GM04503 (cell line): Measurements from ENCODE around the gene ULK1.

Source experiments
- DNase-seq: peaks from one replicate; pipeline ENCODE4 v3.0.0-alpha.2; 2012; ENCODE audit warnings: low read depth

The ULK1 gene

GRCh38 chr12:131892711-131893604, 1.5 kb upstream of the ULK1 start:
- DNase-seq, result no peak

DNA sequence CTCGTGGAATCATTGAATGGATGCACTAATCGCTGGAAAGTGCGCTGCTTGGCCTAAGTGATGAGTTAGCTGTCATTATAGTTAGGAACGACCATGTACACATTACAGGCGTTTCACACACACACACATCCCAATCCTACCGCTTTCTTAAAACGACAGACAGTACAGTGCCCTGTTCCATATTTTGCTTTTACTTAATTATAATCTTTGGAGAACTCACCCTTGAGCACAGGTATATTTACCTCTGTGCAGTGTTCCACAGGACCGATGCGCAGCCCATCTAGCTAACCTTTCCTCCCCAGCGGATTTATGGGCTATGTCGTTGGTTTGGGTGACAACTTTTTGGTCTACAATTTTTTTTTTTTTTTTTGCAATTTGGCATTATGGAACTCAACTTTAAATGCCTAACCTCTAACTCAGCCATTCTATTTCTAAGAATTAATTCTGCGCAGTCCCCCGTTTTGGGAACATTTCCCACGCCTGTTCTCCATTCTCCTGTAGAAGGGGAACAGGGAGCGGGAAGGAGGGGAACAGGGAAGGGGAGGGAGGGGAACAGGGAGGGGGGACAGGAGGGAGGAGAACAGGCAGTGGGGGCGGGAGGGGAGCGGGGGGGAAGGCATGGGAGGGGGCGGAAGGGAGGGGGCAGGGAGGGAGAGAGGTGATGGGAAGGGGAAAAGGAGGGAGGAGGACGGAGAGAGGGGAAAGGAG, 663 bp upstream of the ULK1 start:
- DNase-seq, result no peak

- DNase-seq, result no peak
Observed at GRCh38 chr12:131894981-131895639, 688 bp downstream of the ULK1 start.

- DNase-seq, result no peak
Observed at GRCh38 chr12:131895640-131896079, 1.2 kb downstream of the ULK1 start.

DNA sequence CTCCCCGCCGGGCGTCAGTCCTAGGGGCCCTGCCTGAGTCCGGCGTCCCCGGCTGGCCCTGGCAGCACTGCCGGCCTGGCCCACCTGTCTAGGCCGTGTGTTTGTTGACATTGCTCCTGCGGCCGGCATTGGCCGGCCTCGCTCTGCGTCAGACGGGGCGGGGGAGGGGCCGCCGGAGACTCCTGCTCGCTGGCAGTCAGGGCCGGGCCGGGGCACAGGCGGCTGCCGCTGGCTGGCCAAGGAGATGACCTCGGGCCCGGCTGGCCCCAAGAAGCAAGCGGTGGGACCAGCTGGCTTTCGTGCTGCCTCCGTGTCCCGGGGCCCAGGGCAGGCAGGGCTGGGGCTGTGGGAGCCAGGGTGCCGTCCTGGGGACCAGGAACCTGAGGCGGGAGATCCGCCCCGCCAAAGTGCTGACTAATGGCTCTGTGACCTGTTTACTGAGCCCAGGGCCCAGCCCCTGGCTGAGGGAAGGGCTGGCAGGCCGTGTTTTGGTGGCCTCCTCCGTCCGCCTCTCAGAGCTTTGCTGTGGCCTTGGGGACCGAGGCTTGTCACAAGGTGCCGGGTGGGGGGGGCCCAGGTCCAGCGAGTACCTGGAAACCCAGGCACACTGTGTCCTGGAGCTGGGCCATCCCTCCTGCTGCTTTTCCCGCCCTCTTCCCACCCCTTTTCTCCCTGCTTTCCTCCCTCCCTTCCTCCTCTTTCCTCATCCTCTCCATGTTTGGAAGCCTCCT, 1.8 kb downstream of the ULK1 start:
- peak; percentile 71 for DNase-seq

- DNase-seq, result no peak
Observed at GRCh38 chr12:131896811-131897270, 2.4 kb downstream of the ULK1 start.

- no peak for DNase-seq
Observed at GRCh38 chr12:131897276-131897675, 2.9 kb downstream of the ULK1 start.

GRCh38 chr12:131897875-131898274, 3.5 kb downstream of the ULK1 start:
- DNase-seq, result no peak

DNA sequence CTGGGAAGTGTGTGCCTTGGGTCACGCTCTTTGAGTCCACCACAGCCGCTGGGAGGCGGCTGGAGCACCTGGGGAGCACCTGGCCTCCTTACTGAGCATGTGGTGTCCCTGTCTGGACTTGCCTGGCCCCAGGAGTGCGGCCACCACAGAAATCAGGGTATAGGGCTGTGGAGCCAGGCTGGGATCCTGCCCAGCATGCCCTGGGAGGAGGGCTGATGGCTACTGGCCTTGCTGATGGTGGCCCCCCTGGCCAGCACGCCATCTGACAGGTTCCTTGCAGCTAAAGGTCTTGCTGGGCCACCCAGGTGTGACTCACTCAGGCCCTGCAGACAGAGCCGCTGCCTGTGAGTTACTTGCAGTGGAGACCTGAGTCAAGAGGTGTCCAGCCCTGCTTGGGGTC, 6.0 kb downstream of the ULK1 start:
- no peak for DNase-seq

DNA sequence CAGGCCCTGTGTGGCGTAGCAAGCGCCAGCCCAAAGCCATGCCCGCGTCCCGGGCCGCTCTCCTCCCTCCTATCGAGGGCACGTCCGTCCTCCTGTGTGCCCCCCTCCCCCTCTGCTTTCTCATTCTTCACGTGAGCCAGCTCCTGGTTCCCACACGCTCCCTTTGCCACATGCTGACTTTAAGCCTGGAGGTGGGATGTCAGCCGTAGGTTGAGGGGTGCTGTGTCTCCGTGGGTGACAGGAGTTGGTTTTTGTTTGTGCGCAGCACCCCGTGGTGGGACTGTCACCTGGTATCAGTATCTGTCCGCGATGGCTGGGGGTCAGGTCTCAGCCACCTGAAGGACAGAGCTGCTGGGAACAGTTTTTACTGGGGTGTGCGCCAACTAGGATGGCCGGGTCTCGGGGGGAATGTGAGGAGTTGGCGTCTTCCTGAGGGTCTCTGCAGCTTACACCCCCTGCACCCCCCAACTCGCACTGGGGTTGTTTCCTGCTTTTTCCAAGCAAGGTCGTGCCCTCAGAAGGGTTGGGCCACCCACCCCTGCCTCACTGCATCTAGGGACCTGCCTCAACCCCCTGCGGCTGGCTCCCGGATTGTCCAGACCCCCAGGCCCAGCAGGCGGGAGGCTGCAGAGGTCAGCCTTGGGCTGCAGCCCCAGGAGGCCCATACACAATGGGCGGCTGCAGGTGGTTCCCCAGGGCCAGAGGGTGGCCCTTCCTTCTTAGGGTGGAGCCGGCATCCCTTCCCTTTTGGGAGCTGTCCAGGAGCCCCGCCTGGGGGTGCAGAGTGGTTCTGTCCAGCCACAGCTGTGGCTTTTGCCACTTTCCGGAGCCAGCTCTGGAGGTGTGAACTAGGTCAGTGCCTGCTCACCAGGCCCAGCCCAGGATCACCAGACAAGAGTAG, 7.3 kb downstream of the ULK1 start:
- no peak for DNase-seq

DNA sequence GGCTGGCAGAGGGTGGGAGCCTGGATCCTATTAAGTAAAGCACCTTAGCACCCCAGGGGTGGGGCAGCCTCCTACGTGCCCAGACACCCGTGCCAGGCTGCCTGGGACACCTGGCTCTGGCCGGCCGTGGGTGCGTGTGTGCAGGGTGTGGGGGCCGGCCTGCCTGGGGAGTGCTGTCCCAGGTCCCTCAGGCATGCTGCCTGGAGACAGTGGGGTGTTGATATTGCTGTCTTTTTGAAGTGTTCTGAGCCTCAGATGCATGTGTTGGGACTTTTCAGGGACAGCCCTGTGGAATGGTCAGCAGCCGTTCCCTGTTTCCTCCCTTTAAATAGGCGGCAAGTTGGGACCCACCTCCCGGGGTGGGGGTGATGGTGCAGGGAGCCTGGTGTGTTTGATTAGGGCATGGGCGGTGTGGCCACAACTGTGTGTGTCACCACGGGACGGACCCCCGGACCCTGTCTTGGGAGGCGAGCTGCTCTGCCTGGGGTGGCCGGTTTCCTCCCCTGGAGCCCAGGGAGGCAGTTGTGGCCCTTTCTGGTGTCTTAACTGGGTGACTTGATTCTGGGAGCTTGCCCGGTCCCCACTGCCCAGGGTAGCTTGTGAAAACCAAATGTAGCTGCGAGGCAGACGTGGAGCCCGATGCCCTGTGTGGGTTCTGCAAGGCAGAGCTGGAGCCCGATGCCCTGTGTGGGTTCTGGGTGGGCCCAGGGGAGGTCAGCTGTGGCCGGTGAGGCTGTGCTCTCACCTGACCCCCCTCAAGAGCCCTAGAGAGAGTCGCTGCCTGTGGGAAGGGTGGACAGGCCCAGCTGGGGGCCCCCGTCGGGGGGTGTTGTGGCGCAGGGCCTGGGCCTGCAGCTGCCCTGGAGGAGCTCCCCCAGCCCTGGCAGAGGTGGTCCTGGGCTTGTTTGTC, 8.2 kb downstream of the ULK1 start:
- no peak for DNase-seq

DNA sequence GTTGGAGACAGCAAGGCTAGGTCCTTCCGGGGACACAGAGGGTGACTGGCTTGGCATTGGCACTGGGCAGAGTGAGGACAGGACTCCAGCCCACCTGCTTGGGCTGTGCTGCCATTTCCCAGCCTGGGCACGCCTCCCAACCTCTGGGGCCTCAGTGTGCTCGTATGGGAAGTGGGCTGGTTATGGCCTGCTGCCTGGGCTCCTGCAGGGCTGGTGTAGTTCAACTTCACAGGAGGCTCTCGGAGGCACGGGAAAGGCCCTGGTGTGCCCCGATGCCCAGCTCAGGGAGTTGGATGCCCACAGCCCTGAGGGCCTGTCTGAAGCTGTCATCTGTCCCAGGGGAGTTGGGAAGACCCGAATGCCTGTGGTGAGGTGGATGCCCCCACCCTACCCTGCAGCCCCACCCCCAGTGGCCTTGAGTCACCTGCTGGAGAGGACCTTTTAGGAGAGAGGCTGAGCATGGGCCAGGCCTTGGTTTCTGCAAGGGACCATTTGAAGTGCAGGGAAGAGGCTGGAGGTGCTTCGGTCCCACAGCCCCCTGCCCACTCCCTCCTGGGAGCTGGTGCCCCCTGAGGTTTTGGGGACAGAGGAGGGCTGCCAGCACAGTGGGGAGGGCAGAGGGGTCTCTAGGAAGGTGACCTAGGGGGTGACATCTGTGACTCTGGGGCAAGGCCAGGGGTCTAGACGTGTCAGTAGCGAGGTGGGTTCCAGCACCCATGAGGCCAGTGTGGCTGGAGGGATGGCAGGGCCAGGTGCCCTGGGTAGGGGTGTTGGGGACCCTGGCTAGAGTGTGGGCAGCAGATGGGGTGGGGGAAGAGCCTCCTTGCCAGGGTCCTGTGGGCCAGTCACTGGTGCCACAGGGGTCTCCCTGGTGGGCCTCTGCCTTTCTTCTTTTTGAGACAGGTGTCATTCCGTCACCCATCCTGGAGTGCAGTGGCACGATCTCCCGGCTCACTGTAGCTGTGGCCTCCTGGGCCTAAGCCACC, 9.1 kb downstream of the ULK1 start:
- DNase-seq, result no peak

DNA sequence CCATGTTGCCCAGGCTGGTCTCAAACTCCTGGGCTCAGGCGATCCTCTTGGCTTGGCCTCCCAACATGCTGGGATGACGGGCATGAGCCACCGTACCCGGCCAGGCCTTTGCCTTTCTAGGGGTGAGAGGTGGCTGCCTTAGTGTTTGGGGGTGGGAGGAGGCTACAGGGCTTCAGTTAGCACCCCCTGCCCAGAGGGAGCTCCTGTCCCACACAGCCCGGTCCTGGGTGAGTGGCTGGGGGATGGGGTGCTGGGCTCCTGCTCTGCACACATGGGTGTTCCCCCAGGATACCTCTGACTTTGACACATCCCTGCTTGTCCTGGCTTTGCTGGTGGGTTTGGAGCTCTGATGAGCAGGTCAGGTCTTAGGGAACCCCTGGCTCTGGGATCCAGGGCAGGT, 9.9 kb downstream of the ULK1 start:
- no peak for DNase-seq

- DNase-seq, result no peak
Observed at GRCh38 chr12:131905081-131905629, 10.7 kb downstream of the ULK1 start.

DNA sequence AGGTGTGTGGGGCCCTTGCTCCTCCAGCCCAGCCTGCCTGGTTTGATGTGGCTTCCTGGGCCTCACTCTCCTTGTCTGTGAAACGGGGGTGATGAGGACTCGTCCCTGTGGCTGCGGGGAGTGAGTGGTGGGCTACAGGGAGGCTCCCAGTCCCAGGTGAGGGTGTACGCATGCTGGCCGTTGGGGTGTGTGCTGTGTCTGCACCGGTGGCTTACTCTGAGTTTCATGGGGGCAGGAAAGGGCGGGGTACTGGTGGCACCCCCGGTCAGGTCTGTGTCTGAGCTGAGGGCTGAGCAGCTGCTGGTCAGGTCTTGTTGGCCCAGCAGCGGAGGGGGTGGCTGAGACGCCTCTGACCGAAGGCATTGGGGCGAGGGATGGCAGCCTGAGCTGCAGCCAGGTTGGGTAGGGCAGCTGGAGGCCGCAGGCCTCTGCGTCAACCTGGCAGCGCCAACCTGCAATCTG, 11.2 kb downstream of the ULK1 start:
- no peak for DNase-seq

DNA sequence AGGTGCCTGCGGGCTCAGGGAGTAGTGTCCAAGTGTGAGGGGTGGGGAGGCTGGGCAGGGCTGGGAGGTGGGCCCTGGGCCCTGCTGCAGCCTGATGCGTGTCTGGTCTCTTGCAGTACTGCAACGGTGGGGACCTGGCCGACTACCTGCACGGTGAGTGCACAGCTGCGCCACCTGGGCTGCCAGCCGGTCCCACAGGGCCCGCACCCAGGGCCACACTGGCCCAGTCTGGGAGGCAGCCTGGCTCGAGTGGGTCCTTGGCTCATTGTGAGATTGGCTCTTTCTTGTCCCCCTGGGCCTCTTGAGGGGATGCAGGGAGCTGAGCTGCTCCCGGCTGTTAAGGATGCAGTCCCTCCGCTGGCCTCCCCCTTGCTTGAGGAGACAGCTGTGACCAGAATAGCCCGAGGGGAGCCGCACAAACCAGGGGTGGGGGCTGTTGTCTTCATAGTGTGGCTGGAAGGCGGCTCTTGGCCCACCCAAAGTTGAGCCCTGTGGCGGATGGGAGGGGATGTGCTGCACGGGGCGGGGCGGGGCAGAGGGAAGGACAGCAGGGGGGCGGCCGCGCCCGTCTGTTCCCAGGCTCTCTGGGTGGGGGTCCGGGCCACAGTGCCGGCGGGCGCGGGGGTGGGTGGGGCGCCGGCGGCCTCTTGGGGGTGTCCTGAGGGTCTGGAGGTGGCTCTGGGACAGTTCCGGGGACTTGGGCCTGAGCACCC, 13.1 kb downstream of the ULK1 start:
- DNase-seq, result no peak
